GM18526 (cell line): ENCODE measurements around the gene CHST13.

Source experiments
- POLR2A ChIP-seq: IDR thresholded peaks from 3 replicates; pipeline ENCODE4 v1.6.1; 2011; ENCODE audit not compliant: insufficient read length; ENCODE audit errors: extremely low read depth

CHST13 gene

DNA sequence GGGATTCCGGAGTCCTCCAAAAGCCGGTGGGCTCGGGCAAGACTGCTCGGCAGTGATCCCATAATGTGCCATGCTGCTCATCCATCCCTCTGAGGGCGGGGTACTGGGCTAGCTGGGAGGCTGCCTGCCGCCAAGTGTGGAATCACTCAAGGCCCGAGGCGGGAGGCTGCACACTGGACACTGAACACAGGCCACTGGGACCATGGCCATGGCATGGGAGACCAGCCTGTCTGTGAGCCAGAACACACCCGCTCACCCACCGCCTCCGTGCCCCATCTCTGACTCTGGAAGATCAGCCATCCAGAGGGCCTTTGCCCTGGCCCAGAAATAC, 33.4 kb downstream of the CHST13 start:
- no peak for TF ChIP-seq POLR2A

DNA sequence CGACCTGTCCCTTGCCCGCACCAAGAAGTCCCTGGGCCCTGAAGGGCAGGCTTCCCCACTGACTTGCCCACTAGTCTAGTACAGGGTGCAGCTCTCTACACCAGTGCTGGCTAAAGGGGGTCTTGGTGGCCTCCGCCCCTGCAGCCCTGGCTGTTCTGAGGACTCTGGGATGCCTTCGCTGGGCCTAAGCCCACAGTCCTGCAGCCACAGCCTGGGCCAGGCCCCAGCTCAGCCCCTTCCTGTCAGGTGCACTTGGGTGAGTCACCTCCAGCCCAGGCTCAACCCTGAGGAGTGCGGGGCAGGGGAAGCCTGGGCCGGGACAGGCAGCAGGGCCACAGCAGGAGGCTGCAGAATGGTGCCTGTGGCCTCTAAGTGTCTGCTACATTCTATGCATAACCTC, 33.8 kb downstream of the CHST13 start:
- TF ChIP-seq POLR2A = no peak

DNA sequence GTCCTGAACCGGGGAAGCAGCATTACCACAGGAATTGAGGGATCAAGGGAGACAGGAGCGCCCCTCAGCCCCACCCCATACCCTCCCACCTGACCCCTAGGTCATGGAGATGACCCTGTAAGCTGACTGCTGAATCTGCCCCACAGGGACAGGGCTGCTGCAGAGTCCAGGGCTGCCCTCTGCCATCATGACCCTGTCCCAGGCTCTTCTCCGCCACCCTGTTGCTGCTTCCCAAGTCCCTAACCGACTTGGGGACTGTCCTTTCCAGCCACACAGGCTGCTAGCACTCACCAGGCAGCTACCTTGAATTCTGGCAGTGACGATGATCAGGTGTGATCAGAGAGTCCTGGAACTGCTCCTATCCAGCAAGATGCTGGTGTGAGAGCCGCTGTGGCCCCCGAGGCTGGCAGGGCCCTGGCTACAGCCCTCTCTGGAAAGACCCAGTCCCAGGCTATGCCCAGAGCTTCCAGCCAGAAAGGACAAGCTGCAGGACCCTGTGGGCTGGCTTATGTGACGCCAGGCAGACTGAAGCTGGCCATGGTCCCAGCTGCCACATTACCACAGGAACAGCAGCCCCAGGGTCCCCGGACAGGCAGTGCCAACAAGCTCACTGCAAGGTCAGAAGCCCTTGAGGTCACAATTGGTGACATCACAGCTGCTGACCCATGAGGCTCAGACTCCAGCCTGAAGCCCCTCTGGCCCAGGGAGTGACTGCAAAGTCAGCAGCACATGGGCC, 34.5 kb downstream of the CHST13 start, which contains the start of gene C3orf22:
Gene C3orf22, minus strand, starts transcription at position 597 of the 736 bp plus-strand sequence. CDS start 5,542 bp downstream, outside the sequence.
- no peak for TF ChIP-seq POLR2A

DNA sequence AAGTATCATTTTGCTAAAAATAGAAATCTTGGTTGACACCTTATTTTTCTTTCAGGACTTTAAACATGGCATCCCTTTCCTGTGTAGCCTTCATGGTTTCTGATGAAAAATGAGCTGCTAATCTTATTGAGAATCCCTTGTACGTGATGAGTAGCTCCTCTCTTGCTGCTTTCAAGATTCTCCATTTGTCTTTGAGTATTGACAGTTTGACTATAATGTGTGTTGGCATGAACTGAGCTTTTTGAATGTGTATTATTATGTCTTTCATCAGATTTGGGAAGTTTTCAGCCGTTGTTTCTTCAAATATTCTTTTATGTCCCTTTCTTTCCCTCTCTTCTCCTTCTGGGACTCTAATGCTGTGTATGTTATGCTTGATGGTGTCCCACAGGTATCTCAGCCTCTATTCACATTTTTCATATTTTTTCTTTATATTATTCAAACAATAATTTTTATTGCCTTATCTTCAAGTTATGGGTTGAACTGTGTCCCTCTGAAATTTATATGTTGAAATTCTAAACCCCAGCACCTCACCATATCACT, 38.9 kb downstream of the CHST13 start:
- no peak for TF ChIP-seq POLR2A

DNA sequence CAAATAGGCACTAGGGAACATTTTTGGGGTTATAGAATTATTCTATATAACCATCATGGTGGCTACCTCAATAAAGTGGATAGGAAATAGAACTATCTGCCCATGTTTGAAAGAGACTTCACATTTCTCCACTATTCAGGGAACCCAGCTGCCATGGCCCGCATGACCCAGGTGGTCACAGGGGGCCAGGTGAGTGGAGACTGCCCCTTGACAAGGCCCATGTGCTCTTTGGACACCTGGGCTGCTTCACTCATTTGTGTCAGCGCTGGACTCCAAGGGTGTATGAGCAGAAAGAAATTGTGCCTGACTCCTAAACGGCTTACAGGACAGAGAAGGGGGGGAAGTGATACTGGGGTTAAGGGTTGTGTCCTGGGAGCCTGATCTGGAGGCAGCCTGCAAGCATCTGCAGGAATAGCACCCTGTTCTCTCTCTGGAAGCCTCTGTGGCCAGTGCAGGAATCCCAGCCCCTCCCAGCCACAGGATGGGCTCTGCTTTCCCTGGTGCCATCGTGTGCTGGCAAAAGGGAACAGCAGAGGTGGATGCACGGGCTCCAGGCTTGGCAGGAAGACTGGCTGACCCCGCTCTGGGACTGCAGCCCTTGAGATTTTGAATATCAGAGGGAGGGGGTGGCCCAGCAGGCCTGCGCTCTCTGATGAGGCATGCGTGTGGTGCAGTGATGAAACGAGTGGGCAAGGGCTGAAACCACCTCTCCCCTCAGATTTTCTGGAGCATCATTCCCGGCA, 43.9 kb downstream of the CHST13 start:
- no peak for TF ChIP-seq POLR2A

DNA sequence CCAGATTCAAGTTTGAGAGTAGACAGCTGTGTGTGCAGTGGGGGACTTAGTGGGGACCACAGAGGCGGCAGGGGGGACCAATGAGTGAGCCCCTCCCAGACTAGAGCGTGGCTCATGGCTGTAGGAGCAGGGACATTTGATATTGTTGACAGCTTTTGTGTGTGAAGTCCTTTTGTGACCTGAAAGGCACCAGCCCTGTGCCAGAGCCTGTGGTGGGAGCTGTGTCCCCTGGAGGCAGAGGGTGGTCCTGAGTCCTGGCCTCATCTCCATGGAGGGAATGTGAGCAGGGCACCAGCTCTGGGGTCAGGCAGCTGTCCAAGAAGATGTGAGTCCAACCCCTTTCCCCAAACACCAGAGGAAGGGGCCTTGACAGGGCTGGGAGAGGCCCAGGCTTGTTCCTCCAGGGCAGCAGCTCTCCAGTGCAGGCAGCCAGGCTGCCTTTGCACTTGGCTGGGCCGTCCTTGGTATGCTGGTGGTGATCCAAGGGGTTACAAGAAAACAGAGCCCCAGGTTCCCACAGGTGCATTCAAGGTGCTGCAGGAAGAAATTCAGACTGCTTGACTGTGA, 44.9 kb downstream of the CHST13 start:
- TF ChIP-seq POLR2A = no peak

DNA sequence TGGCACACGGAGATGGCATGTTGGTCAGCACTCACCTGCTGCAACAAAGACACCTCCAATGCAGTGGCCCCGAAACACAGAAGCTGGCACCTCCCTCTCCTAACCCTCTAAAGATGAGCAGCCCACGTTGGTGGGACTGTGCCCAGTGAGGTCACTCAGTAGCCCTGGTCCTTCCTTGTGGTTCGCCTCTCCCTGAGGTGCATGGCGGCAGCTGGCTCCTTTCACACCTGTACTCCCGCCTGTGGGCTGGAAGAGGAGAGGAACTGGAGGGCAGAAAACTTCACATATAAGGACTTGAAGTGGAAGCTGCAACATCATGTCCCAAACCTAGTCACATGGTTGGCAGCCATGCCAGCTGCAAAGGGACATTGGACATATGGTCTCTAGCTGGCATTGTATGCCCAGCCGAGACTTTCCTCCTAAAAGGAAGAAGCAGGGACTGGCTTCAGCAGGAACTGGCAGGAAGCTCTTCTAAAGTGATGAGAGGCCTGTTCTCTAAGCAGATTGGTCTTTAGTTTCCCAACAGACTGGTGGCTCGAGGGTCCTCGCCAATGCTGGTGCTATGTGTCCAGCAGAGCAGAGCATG, 45.5 kb downstream of the CHST13 start:
- no peak for TF ChIP-seq POLR2A

DNA sequence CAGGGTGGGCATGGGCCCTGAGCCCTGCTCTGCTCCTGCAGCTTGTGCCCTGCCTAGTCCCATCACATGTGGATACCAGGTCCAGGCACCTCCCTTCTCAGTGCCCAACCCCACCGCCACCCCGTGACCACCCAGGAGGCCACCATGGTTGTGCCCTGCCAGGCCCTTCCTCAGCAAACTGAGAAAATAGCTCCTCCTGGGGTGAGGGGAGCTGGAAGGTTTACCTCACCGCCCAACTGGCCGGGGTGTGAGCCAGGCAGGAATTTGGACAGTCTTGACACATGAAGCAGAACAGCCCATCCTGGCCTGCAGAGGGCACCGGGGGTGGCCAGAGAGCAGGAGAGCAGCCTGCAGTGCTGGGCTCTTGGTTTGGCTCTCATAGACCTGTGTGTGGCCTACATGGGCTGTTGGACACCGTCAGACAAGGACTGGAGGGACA, 46.2 kb downstream of the CHST13 start:
- TF ChIP-seq POLR2A = no peak

DNA sequence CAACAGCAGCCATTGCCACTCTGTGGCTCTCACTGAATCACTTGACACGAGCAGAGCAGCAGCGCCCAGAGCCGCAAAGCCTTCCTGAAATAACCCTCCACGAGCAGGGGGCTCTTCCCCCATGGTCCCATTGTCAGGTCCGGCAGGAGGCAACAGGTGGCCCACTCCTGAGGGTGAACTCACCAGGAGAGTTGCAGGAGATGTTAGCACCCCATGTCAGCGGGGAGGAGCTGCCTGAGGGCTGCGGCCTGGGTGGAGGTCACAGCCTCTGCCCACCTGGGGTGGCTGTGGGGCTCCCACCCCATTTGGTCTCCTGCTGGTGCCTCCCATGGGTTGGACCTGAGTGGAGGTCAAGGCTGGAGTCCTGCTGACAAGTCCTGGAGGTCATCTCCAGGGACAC, 47.1 kb downstream of the CHST13 start:
- TF ChIP-seq POLR2A = no peak

DNA sequence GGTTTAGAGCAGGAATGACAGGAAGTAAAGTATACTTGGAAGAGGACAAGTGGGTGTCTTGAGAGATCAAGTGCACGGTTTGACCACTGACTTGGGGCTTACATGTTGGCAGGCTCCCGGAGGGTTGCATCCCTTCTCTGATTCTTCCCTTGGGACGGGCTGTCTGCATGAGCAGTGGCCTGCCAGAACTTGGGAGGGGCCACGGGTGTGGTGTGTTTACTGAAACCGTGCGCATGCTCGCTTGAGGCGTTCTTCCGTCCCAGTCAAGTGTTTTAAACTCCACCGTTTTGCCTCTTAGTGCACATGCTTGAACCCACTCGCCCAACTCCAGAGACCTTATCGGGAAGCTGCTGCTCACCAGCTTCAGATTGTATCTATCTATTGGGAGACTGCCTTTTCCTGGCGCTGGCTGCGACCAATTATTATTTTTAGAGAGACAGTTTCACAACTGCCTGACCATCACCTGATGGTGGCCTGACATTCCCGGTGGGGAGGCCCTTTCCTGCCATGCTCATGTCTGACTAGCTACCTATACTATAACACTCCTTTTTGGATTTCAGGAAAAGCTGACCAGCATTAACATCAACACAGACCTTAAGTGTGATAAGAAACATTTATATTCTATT, 49.6 kb downstream of the CHST13 start:
- TF ChIP-seq POLR2A = no peak

DNA sequence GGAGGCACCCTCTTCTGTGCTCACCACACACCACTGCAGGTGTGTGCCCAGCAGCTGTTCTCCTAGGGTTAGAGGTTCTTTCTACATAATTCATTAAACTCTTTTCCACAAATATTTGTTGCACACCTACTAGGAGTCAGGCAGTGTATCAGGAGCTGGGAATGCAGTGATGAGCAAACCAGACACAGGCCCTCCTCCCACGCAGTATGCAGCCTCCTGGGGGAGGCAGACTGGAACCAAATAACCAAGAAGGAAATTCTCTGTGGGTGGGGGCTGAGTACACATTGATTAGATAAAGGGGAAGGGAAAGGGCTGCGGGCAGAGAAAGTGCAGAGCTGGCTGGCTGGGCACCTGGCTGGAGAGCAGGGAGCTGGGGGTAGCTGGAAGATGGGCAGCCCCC, 53.3 kb downstream of the CHST13 start:
- TF ChIP-seq POLR2A = no peak

DNA sequence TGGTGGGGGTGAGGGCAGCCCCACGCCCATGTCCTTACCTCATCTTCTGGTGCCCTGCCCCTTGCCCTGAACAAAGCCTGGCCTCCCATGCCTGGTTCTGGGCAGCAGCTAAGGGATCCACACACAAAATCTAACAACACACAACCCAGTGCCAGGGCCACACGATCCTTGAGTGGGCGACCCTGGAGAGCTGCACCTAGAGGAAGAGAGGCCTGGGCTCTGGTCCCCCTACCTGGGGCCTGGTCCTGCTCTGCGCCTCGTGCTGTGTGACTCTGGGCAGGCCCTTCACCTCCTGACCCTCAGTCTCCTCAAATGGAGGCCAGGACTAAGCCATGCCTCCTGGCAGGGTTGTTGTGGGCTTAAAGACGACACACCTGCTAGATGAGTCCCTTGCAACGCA, 54.7 kb downstream of the CHST13 start:
- TF ChIP-seq POLR2A = no peak

DNA sequence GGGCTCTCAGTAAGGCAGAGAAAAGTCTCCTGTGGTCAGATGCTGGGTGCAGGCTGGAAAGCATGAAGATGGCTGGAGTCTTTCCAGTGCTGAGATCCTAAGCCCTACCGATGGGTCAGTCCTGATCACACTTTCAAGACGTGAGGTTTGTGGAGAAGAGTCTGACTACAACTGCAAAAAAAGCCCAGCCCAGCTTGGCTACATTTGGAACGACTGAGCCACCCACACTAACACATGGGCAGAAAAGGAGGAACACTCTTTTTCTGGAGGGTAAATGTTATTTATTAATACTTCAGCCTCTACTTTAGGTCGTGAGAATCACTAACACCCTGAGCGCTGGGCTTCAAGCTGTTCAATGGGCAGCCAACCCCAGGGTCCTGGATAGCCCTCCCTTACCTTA, 56.8 kb downstream of the CHST13 start:
- TF ChIP-seq POLR2A = no peak

DNA sequence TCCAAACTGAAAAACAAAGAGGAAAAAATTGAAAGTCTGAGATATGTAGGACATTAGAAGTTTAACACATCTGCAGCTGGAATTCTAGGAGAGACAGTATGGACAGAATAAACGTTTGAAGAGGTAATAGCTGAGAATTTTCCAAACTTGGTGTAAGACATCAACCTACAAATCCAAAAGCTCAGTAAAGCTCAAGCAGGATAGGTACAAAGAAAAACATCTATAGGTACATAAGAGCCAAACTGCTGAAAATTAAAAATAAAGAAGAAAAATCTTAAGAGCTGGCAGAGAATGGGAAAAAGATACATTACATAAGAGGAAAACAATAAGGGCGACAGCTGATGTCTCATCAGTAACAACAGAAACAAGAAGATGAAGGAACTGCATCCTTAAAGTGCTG, 57.6 kb downstream of the CHST13 start:
- no peak for TF ChIP-seq POLR2A

DNA sequence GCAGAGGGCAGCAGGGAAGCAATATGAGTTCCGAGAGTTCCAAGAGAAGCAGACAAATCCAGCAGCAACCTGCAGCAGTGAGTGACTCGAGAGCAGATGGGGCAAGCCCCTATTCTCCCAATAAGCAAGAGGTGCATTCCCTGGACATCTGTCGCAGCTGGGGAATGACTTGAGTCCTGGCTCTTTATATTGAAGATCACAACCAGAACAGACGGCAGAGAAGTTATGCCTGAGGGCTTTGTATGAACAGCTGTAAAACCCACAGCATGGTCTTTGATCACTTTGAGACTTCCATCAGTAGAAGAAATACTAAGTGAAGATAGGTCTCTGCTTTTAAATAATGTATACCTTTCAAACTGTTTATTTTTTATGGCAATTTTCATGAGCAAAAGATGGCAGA, 58.4 kb downstream of the CHST13 start:
- TF ChIP-seq POLR2A = no peak
